HG03342 (cell line): Measurements from ENCODE around the gene MYZAP.

Experiments used
- ATAC-seq: cut with Tn5 transposase; IDR thresholded peaks from one replicate; pipeline ENCODE4 v1.9.1; 2021; ENCODE audit warnings: mild to moderate bottlenecking, moderate library complexity; ENCODE audit not compliant: unreplicated experiment

The MYZAP gene

GRCh38 chr15:57655809-57656208 lies 64.1 kb downstream of the MYZAP start:
- no peak for ATAC-seq

DNA sequence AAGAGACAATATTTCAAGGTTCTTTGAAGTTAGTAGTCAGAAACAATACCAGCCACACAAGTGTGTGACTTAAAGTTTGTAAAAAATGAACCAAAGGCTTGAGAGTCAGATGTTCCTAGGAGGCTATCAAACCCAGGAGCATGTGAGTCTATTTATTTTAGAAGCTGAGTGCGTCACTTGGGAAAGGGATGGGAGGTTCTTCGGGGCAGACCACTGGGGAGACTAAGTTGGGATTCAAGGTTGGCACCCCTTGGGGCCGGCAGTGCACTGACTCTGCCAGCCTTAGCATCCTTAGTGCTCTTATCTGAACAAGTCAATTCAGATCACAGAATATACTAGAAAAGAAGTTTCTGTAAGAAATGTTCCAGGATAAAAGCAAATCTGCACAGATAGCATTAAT lies 64.7 kb downstream of the MYZAP start:
- no peak for ATAC-seq

GRCh38 chr15:57657619-57658018 lies 65.9 kb downstream of the MYZAP start:
- no peak for ATAC-seq

GRCh38 chr15:57662091-57662744 lies 70.5 kb downstream of the MYZAP start:
- no peak for ATAC-seq

- ATAC-seq = no peak
These were observed 71.1 kb downstream of the MYZAP start for GRCh38 chr15:57662802-57663201.

DNA sequence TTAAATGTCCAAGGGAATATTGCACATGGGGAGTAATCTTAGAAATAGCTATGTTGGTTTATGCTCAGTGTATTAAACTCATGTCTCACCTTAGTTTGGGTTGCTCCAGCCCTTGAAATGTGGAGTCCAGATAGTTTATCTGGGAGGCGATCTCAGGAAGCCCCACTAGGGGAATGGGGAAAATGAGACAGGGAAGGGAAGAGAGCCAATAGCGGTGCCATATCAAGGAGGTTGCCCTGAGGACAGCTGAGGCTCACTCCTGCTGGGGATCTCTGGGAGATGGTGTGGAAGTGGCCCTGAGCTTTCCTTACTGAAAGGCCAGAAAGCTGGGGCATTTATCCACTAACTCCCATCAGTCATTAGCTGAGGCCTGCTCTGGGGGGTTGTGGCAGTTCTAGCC lies 71.6 kb downstream of the MYZAP start:
- no peak for ATAC-seq

GRCh38 chr15:57665194-57665593 lies 73.5 kb downstream of the MYZAP start:
- ATAC-seq = no peak

- ATAC-seq = no peak
These were observed 74.2 kb downstream of the MYZAP start for GRCh38 chr15:57665939-57666338.

- no peak for ATAC-seq
These were observed 75.6 kb downstream of the MYZAP start for GRCh38 chr15:57667171-57667849.

- ATAC-seq = no peak
These were observed 76.3 kb downstream of the MYZAP start for GRCh38 chr15:57668016-57668415.

- ATAC-seq = no peak
These were observed 79.9 kb downstream of the MYZAP start for GRCh38 chr15:57671636-57672035.

GRCh38 chr15:57675481-57676181 lies 83.9 kb downstream of the MYZAP start:
- ATAC-seq = no peak

- ATAC-seq = no peak
These were observed 84.9 kb downstream of the MYZAP start for GRCh38 chr15:57676585-57676984.

DNA sequence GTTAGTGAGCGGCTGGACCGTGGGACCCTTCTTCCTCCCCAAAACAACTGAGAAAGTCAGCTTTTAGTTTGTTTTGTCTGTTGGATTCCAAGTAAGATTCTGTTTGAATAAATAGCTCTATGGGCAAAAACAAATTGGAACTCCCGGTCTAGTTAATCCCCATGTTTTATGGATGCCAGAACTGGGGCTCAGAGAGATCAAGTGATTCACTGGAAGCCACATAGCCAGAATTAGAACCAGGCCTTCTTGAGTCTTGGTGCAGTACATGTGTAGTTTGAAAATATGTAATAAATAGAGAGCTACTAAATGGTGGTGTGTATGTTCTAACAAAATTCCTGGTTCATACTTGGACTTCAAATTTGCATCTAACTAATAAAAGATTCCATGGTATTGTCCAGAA lies 85.5 kb downstream of the MYZAP start:
- ATAC-seq = no peak

GRCh38 chr15:57680021-57680420 lies 88.3 kb downstream of the MYZAP start:
- ATAC-seq = no peak

GRCh38 chr15:57681011-57681410 lies 89.3 kb downstream of the MYZAP start:
- ATAC-seq = no peak

DNA sequence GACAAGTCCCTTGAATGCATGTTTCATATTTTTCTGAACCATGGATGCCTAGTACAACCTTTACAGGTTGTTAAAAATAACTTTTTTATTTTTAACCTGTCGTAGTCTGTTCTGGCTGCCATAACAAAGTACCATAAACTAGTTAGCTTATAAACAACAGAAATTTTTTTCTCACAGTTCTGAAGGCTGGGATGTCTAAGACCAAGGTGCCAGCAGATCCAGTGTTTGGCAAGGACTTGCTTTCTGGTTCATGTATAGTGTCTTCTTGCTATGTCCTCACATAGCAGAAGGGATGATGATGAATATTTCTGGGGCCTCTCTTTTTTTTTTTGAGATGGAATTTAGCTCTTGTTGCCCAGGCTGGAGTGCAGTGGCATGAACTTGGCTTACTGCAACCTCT lies 91.8 kb downstream of the MYZAP start:
- ATAC-seq = no peak

- ATAC-seq = no peak
These were observed 92.9 kb downstream of the MYZAP start for GRCh38 chr15:57684491-57685151.

DNA sequence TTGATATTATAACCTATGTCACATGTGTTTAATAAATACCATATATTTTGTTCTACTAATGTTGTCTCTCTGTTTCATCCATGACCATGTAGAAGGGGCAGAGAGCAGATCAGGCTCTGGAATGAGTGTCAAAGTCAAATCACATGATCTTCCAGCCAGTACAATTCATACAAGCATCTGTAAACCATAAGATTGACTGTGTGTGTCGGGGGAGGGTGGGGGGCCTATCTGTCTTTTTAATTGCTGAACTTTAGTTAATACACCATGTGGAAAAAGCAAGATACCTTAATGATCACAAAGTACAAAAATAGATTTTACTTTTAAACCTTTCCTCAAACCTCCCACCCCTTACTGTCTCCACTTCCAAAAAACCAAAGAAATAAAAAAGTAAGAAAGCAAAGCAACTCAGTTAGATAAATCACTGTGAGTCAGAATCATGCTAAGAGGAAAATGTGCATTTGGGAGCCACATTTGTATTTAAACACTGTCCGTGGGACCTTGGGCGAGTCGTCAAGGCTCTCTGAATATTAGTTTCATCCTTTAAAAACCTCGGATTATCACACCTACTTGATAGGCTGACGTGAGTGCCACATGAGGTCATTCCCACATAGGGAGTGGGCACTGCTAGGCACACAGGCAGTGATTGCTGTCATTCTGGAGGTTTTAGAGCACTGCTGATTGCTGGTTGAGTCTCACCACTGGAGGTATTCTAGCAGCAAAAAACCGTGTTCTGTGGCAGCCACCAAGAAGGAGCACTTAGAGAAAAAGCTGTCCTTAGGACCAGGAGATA lies 93.8 kb downstream of the MYZAP start:
- no peak for ATAC-seq

DNA sequence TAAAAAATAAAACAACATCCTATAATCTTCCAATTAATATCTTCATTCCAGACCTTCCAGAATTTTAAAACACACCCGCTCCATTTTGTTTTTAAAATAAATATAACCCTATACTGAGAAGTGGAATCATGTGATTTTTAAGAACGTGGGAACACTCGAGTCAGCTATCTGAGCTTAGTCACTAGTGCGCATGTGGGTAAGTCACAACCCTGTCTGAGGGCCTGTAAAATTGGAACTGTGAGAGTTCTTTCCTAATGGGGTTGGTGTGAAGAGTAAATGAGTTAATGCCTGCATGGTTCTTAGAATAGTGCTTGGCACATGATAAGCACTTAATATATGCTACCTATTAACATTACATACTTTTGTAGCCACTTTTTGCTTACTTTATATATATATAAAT lies 95.0 kb downstream of the MYZAP start:
- no peak for ATAC-seq
